Adrenal gland (tissue), 12 donors: ENCODE measurements around the gene CRIP3. TPM values are rescaled to one million over a fixed set of nuclear protein-coding genes. Genes with fewer than 3 reads are reported as not detected.

ENCODE experiments used
- DNase-seq, 7 donors: peaks; one replicate each; pipeline ENCODE4 v3.0.0-alpha.2; 2019 to 2020
- H3K27ac ChIP-seq, 5 donors: fragments of 200-600 bp; sonication (generic) in 4 of 5; 1 replicate in 3 of 5; 2 replicates in 2 of 5; pipeline versions ENCODE4 v1.5.1 to v1.8.0; 2016 to 2020; ENCODE audit warnings: mild to moderate bottlenecking in 1 of 5
- H3K27me3 ChIP-seq: fragments of 200-600 bp; 2 replicates; pipeline ENCODE4 v1.8.0; 2021
- H3K36me3 ChIP-seq, 2 donors: fragments of 200-600 bp; replicated peaks in 1 of 2; 1 replicate in 1 of 2; 2 replicates in 1 of 2; pipeline versions ENCODE4 v1.5.1 to v1.8.0; 2018 to 2022
- H3K4me1 ChIP-seq, 2 donors: fragments of 200-600 bp; replicated peaks in 1 of 2; 1 replicate in 1 of 2; 2 replicates in 1 of 2; pipeline versions ENCODE4 v1.5.1 to v1.8.0; 2018 to 2021
- H3K4me3 ChIP-seq, 4 donors: fragments of 200-600 bp; sonication (generic) in 3 of 4; one replicate each; pipeline ENCODE4 v1.5.1; 2016 to 2018
- H3K9me3 ChIP-seq, 3 donors: fragments of 200-600 bp; sonication (generic) in 1 of 3; replicated peaks in 1 of 3; 1 replicate in 2 of 3; 2 replicates in 1 of 3; pipeline versions ENCODE4 v1.5.1 to v1.8.0; 2016 to 2021
- POLR2A ChIP-seq, 2 donors: fragments of 450-650 bp; IDR thresholded peaks; one replicate each; pipeline ENCODE4 v1.6.1; 2017; ENCODE audit warnings: antibody characterized with exemption in 2 of 2, mild to moderate bottlenecking in 2 of 2, moderate library complexity in 1 of 2
- WGBS, 4 donors: extraction: QIAGEN DNeasy Blood & Tissue Kit in 2 of 4; methylation state at CpG; one replicate each; pipeline versions ENCODE4 v1.1.5 to v1.1.7; 2013 to 2017; 5-methylcytosine and 5-hydroxymethylcytosine counted together
- intact Hi-C, 2 donors: fragments of 100-400 bp; cut with DNase I; formaldehyde crosslinking; loops; one replicate each; pipeline versions ENCODE4 v1.14.1 to v1.15.0; 2022 to 2023
- polyA plus RNA-seq, 3 donors: library from polyadenylated mRNA; stranded (reverse); fragments of 200-250 nt in 2 of 3; fragments of 350-450 nt in 1 of 3; fragmentation: Illumina TruSeq in 1 of 3; extraction: RNeasy Lipid Tissue Mini Kit (QIAGEN cat#74804) in 1 of 3; gene quantifications; one replicate each; pipeline ENCODE4 v1.2.3, GENCODE V29; 2013 to 2014
- total RNA-seq, 9 donors: library from RNA; depleted of rRNA in 4 of 9; stranded (reverse); fragments of >200 nt in 4 of 9; fragments of 120-200 nt in 1 of 9; fragmentation: NEBNext Ultra II Directional in 1 of 9; extraction: Animal tissue kit (Norgen Biotek cat#: 25700) in 1 of 9; gene quantifications; one replicate each; pipeline versions ENCODE4 v1.1.0 to v1.2.4, GENCODE V29; 2013 to 2023
- TF ChIP-seq, protein P1 (sequence below), 6 experiments: fragments of 450-650 bp in 4 of 6; fragments of 200-600 bp in 2 of 6; sonication (generic) in 1 of 6; IDR thresholded peaks; 1 replicate in 5 of 6; 2 replicates in 1 of 6; pipeline versions ENCODE4 v1.5.1 to v1.8.0; 2016 to 2021; ENCODE audit warnings: antibody characterized with exemption in 6 of 6, mild to moderate bottlenecking in 2 of 6, moderate library complexity in 1 of 6
- donor health status: healthy with polysubstance abuse.
- donor health status: Bipolar disorder and iron deficiency.
- donor health status: DM: yes; HTN: yes; CAD: no.
- donor health status: DM: no; HTN: no; CAD: no.
- donor health status: DM: no; HTN: no; CAD: no.
- donor health status: DM: yes; HTN: yes; CAD: no.

CRIP3 gene
- total and polyA plus RNA-seq, 12 donors, result 0.44 to 8.9 (median 1.5) TPM; not detected in 6

DNA sequence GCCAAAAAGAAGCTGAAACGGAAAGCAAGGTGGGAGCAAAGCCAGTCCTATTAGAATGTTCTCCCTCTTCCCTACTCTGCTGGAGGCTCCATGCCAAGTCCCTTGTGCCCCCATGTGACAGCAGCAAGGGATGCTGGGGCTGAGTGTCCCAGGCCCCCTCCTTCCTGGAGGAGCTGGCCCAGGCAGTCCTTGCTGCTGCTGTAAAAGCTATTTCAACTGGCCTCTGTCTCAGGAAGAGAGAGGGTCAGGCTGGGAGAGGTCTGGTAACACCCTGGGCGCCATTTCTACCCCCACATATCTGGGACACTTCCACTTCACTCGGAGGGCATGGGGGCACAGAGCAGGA, 40.3 kb downstream of the CRIP3 start:
- Histone ChIP-seq H3K27ac (peak overlapping the region in 2 of 5 donors; percentile 22 to 45), H3K4me1 (peaks cover 13 to 26% of the 10 kb centered on the region in 2 donors), H3K36me3 (no peaks in the 10 kb centered on the region), H3K4me3 (no peak overlapping the region), H3K27me3 (no peaks in the 10 kb centered on the region), H3K9me3 (no peaks in the 10 kb centered on the region)
- WGBS, 4 donors, result 20 to 75% (median 67%) methylated on average over 1 to 3 of the region's 3 CpGs
- peak in 4 of 7 donors; percentile 48 to 67 (median 52) for DNase-seq
- TF ChIP-seq POLR2A (IDR thresholded peaks at IDR 0.05), result no peak
- TF ChIP-seq, protein P1, sequence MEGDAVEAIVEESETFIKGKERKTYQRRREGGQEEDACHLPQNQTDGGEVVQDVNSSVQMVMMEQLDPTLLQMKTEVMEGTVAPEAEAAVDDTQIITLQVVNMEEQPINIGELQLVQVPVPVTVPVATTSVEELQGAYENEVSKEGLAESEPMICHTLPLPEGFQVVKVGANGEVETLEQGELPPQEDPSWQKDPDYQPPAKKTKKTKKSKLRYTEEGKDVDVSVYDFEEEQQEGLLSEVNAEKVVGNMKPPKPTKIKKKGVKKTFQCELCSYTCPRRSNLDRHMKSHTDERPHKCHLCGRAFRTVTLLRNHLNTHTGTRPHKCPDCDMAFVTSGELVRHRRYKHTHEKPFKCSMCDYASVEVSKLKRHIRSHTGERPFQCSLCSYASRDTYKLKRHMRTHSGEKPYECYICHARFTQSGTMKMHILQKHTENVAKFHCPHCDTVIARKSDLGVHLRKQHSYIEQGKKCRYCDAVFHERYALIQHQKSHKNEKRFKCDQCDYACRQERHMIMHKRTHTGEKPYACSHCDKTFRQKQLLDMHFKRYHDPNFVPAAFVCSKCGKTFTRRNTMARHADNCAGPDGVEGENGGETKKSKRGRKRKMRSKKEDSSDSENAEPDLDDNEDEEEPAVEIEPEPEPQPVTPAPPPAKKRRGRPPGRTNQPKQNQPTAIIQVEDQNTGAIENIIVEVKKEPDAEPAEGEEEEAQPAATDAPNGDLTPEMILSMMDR (IDR thresholded peaks at IDR 0.05), result no peak
- intact Hi-C loops, result loop anchor here in 1 of 2 donors (5.0 kb wide), 1 partner anchor 69 kb away; no protein-coding TSS in a partner anchor

DNA sequence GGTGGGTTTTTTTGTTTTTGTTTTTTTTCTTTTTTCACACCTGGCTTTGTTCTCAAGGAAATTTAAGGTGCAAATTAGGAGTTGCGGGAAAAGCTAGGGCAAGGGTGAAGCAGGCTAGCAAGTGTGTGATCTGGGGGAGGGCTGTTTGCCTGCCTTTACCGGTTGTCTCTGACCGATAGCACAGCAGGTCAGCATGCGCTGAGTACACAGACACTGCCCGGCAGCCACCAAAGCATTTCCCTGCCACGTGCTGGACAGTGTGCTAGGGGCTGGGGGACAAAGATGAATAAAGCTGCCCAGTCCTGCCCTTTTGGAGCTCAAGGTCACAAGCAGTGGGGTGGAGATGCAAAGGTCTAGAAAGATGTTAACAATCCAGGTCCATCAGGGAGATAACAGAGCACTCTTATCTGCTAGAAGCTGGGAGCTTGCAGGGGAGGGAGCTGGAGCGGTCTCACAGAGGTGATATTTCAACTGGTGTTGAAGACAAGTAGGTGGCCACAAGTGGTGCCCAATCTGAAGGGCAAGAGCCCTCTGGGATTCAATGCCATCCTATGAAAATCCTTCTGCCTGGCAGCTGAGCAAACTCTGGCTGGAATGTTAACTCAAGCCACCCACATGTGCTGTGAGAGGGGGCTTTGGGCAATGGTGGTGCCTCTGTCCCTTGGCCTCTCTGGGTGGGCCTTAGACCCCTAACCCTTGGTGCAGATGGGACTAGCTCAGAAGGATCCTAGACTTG, 40.8 kb downstream of the CRIP3 start:
- TF ChIP-seq, protein P1 (IDR thresholded peaks at IDR 0.05), result no peak
- TF ChIP-seq POLR2A (IDR thresholded peaks at IDR 0.05), result no peak
- H3K27me3 ChIP-seq, result no peaks in the 10 kb centered on the region
- peaks cover 13 to 26% of the 10 kb centered on the region in 2 donors for H3K4me1 ChIP-seq
- no peaks in the 10 kb centered on the region for H3K36me3 ChIP-seq
- 44 to 57% (median 54%) methylated on average over 7 of the region's 7 CpGs for WGBS, 4 donors
- peak in 4 of 7 donors; percentile 29 to 56 (median 51) for DNase-seq
- no peak overlapping the region for H3K4me3 ChIP-seq
- H3K27ac ChIP-seq, result peak overlapping the region in 2 of 5 donors; percentile 22 to 45
- intact Hi-C loops, result loop anchor here in 1 of 2 donors (5.0 kb wide), 1 partner anchor 70 kb away; no protein-coding TSS in a partner anchor
- no peaks in the 10 kb centered on the region for H3K9me3 ChIP-seq

DNA sequence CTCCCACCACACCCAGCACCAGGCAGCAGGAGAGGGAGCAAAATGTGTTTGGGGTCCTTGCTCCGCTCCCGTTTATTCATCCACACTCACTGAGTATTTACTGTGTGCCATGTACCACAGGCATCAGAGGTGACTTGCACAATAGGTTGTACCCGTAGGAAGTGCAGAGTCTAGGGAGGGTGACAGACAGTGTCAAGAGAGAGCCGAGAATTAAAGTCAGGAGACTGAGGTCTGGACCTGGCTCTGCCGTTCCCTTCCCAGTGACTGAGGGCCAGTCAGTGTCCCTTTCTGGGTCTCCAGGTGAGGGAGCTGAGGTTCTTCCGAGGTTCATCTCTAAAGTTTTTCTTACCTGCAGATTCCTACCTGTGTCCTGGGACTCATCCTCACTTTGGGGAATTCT, 43.1 kb downstream of the CRIP3 start:
- no peaks in the 10 kb centered on the region for H3K36me3 ChIP-seq
- DNase-seq, result no peak
- no peaks in the 10 kb centered on the region for H3K27me3 ChIP-seq
- H3K4me1 ChIP-seq, result peaks cover 13 to 26% of the 10 kb centered on the region in 2 donors
- H3K4me3 ChIP-seq, result no peak overlapping the region
- WGBS, 4 donors, result 88 to 90% (median 88%) methylated on average over 6 of the region's 6 CpGs
- H3K27ac ChIP-seq, result no peak overlapping the region
- intact Hi-C loops, result loop anchor here in 1 of 2 donors (5.0 kb wide), 1 partner anchor 72 kb away; no protein-coding TSS in a partner anchor
- H3K9me3 ChIP-seq, result no peaks in the 10 kb centered on the region
- TF ChIP-seq POLR2A (IDR thresholded peaks at IDR 0.05), result no peak

DNA sequence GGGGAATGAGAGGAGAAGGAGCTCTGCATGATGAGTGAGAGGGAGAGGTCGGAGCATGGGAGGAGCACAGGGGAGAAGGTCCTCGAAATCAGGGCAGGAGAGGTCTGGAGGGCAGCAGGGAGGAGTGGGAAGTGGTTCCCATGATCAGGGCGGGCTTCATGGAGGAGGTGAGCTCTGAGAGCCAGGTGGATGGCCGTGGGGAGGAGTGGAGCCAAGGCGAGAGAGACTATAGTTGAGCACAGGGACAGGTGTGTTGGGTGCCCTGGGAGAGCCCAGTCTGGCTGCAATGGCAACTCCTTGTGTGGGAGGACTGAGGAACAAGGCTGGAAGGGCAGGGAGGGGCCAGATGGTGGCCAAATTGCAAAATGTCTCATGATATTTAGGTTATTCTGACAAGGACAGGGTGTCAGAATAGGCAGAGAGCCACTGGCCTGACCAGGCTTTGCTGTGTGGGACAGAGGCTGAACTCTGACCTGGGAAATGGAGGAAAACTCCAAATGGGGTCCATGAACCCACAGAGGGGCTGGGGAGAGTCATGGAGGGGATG, 44.0 kb downstream of the CRIP3 start:
- no peak overlapping the region for H3K4me3 ChIP-seq
- no peaks in the 10 kb centered on the region for H3K27me3 ChIP-seq
- intact Hi-C loops, result loop anchor here in 1 of 2 donors (5.0 kb wide), 1 partner anchor 73 kb away; no protein-coding TSS in a partner anchor
- H3K27ac ChIP-seq, result no peak overlapping the region
- no peaks in the 10 kb centered on the region for H3K36me3 ChIP-seq
- peaks cover 13 to 24% of the 10 kb centered on the region in 2 donors for H3K4me1 ChIP-seq
- DNase-seq, result no peak
- no peaks in the 10 kb centered on the region for H3K9me3 ChIP-seq
- 80 to 90% (median 86%) methylated on average over 5 of the region's 5 CpGs for whole genome bisulfite sequencing, 4 donors
- TF ChIP-seq, protein P1 (IDR thresholded peaks at IDR 0.05), result no peak
- no peak for TF ChIP-seq POLR2A (IDR thresholded peaks at IDR 0.05)
